Measurements from ENCODE around the gene ANK2.

DNA sequence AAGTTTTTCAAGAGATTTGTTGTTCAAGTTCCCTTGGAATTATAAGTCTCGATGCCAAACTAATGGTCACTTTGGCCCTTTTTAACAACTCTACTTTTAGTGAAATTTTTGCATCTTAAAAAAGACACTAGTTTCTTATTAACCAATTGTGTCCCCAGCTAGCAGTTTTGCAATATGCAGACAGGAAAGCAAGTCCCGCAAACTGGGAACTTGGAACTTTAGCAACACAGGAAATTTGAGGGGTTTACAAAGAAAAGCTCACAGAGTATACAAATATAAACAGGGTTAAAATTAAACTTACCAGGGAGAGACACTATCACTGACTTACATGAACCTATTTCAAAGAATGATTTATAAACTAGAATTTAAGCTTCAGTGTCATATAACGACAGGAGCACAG is 137.9 kb downstream of the ANK2 start:
- TF ChIP-seq, protein P1, sequence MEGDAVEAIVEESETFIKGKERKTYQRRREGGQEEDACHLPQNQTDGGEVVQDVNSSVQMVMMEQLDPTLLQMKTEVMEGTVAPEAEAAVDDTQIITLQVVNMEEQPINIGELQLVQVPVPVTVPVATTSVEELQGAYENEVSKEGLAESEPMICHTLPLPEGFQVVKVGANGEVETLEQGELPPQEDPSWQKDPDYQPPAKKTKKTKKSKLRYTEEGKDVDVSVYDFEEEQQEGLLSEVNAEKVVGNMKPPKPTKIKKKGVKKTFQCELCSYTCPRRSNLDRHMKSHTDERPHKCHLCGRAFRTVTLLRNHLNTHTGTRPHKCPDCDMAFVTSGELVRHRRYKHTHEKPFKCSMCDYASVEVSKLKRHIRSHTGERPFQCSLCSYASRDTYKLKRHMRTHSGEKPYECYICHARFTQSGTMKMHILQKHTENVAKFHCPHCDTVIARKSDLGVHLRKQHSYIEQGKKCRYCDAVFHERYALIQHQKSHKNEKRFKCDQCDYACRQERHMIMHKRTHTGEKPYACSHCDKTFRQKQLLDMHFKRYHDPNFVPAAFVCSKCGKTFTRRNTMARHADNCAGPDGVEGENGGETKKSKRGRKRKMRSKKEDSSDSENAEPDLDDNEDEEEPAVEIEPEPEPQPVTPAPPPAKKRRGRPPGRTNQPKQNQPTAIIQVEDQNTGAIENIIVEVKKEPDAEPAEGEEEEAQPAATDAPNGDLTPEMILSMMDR (conservative IDR thresholded peaks at IDR 0.05; ENCODE audit: low read length), result no peak
- no peak for TF ChIP-seq EZH2phosphoT487 (IDR thresholded peaks at IDR 0.05; ENCODE audit: borderline replicate concordance, low read depth, low read length)
